NCI-H1436 (cell line): ENCODE measurements around the gene PPP1R12C.
"Not testable (repeated sequence)": the region's sequence is repeated elsewhere in the genome, so short reads cannot be mapped to it uniquely, and the experiment has no call there.

Experiments
- DNase-seq: peaks from one replicate; lab custom pipeline; 2025; lab: John Stamatoyannopoulos, UW

Gene PPP1R12C

GRCh38 chr19:55111238-55111831 lies 6.1 kb downstream of the PPP1R12C start:
- DNase-seq: no peak

- no peak for DNase-seq
These were observed 7.7 kb downstream of the PPP1R12C start for GRCh38 chr19:55109527-55110291.

- not testable (repeated sequence) for DNase-seq
These were observed 10.2 kb downstream of the PPP1R12C start for GRCh38 chr19:55107252-55107651.

GRCh38 chr19:55106591-55106990 lies 10.8 kb downstream of the PPP1R12C start:
- DNase-seq: no peak

GRCh38 chr19:55105237-55105636 lies 12.2 kb downstream of the PPP1R12C start:
- DNase-seq: no peak

- no peak for DNase-seq
These were observed 14.2 kb downstream of the PPP1R12C start for GRCh38 chr19:55103190-55103589.

GRCh38 chr19:55101261-55101660 lies 16.2 kb downstream of the PPP1R12C start:
- DNase-seq: no peak

GRCh38 chr19:55099557-55100506 lies 17.6 kb downstream of the PPP1R12C start:
- no peak for DNase-seq

- DNase-seq: no peak
These were observed 18.5 kb downstream of the PPP1R12C start for GRCh38 chr19:55098716-55099556.

GRCh38 chr19:55097864-55098715 lies 19.3 kb downstream of the PPP1R12C start:
- DNase-seq: no peak

GRCh38 chr19:55096061-55096701 lies 21.3 kb downstream of the PPP1R12C start:
- DNase-seq: no peak

GRCh38 chr19:55095260-55096060 lies 22.0 kb downstream of the PPP1R12C start:
- no peak for DNase-seq

GRCh38 chr19:55094456-55095259 lies 22.8 kb downstream of the PPP1R12C start:
- DNase-seq: no peak

GRCh38 chr19:55092423-55093318 lies 24.8 kb downstream of the PPP1R12C start:
- DNase-seq: no peak

- no peak for DNase-seq
These were observed 25.5 kb downstream of the PPP1R12C start for GRCh38 chr19:55091955-55092354.

- no peak for DNase-seq
These were observed 26.1 kb downstream of the PPP1R12C start for GRCh38 chr19:55091126-55091910.

GRCh38 chr19:55090564-55090963 lies 26.9 kb downstream of the PPP1R12C start:
- no peak for DNase-seq
